Activated T-helper 2 cell treated with anti-CD3 and anti-CD28 coated beads, Interferon-gamma antibody, Interleukin-2, Interleukin-4, amounts not matched to agents 10 μg/mL and 5 μg/mL and 100 μg/mL, durations not matched to agents 14 hours and 24 hours and 36 hours (primary cell): ENCODE data around the gene DMRT2. TPM values are rescaled to one million over a fixed set of nuclear protein-coding genes. Genes with fewer than 3 reads are reported as not detected.

Experiments used
- DNase-seq: peaks from one replicate; pipeline ENCODE4 v3.0.0; 2021; ENCODE audit warnings: low spot score
- H3K27ac Mint-ChIP-seq: one replicate; pipeline ENCODE4 v1.8.0; 2021; ENCODE audit warnings: mixed read lengths
- H3K27me3 Mint-ChIP-seq: one replicate; pipeline ENCODE4 v1.8.0; 2021; ENCODE audit warnings: low read depth, mixed read lengths
- H3K36me3 Mint-ChIP-seq: one replicate; pipeline ENCODE4 v1.8.0; 2021; ENCODE audit warnings: low read depth, mixed read lengths
- H3K4me1 Mint-ChIP-seq: one replicate; pipeline ENCODE4 v1.8.0; 2021; ENCODE audit warnings: low read depth, mixed read lengths
- H3K4me3 Mint-ChIP-seq: one replicate; pipeline ENCODE4 v1.8.0; 2021; ENCODE audit warnings: low read depth, mild to moderate bottlenecking, moderate library complexity, mixed read lengths
- H3K9me3 Mint-ChIP-seq: one replicate; pipeline ENCODE4 v1.8.0; 2021; ENCODE audit warnings: mixed read lengths
- intact Hi-C: fragments of 100-400 bp; cut with micrococcal nuclease; formaldehyde crosslinking; loops from one replicate; pipeline ENCODE4 v1.15.1; 2023
- total RNA-seq: library from RNA; stranded (reverse); gene quantifications from 2 replicates; pipeline ENCODE4 v1.2.3, GENCODE V29; 2022

DMRT2 gene
- total RNA-seq, 1 donor from 2014 or later: 1.2 TPM

DNA sequence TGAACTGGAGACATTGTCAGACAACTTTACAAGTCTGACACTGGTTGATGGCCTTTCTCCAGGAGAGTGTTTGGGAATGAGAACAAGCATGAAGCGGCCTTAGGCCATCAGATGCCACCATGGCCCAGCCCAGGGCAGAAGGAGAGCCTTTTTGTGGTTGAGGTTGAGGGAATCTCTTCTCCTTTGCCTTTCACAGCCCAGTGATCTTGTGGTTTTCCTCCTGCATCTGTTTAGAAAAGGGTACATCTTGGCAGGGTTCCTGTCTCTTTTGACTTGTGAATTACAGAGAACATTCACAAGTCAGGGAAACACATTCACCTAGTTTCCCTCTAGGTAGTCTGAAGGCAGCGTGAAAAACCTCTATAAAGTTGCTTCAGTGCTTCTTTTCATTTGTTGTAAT is 27.5 kb downstream of the DMRT2 start:
- no peak for DNase-seq
- H3K4me3 Mint-ChIP-seq: no peak overlapping the region
- H3K27me3 Mint-ChIP-seq: no peaks in the 10 kb centered on the region
- H3K9me3 Mint-ChIP-seq: no peaks in the 10 kb centered on the region
- H3K36me3 Mint-ChIP-seq: no peaks in the 10 kb centered on the region
- no peak overlapping the region for H3K27ac Mint-ChIP-seq
- intact Hi-C loops: no loop called here
- H3K4me1 Mint-ChIP-seq: no peaks in the 10 kb centered on the region

DNA sequence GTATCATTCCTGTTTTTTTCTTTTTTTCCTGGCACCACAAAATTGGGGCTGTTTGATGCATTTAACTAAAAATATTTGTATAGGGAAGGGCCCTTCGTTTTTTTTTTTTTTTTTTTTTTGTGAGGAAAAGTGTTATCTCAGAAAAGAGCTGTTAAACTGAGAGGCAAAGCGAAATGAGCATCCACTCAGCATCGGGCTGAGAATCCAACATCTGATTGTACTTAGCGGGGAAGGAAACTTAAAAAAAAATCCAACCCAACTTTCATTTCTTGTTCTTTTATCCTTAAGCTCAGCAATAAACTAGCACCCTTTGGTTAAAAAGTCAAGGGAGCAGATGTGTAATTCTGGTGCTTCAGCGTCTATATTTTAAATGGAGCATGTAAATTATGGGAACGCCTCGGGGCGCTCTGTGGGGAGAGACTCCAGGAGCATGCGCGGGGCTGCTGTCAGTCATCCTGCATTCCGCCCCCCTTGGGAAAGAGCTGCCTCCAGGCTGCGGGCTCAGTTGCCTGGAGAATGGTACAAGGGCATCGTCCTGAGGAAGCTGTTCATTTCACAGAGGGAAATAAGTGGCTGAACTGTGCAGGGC is 33.3 kb downstream of the DMRT2 start:
- intact Hi-C loops: no loop called here
- peaks cover 1% of the 10 kb centered on the region for H3K4me1 Mint-ChIP-seq
- H3K27me3 Mint-ChIP-seq: peaks cover 3% of the 10 kb centered on the region
- H3K27ac Mint-ChIP-seq: no peak overlapping the region
- no peak overlapping the region for H3K4me3 Mint-ChIP-seq
- H3K36me3 Mint-ChIP-seq: no peaks in the 10 kb centered on the region
- H3K9me3 Mint-ChIP-seq: no peaks in the 10 kb centered on the region
- no peak for DNase-seq

DNA sequence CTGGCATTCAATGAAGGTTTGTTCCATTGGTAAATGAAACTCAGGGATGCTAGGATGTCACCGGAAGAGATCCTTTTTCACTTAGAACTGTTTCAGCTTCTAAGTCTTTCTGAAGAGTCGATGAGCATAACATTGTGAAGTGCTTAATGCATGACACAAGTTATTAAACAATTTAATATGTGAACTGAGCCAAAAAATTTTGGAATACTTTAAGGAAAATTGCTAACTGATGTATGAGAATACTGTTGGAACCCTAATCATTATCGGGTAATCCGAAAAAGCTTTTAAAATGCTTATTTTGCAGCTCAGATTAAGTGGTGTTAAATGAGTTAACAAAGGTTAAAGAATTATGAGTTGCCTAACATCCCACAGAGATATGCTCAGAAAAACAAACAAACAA is 34.9 kb downstream of the DMRT2 start:
- H3K4me3 Mint-ChIP-seq: no peak overlapping the region
- DNase-seq: no peak
- no peaks in the 10 kb centered on the region for H3K36me3 Mint-ChIP-seq
- no peak overlapping the region for H3K27ac Mint-ChIP-seq
- H3K9me3 Mint-ChIP-seq: no peaks in the 10 kb centered on the region
- peaks cover 1% of the 10 kb centered on the region for H3K4me1 Mint-ChIP-seq
- intact Hi-C loops: no loop called here
- peaks cover 5% of the 10 kb centered on the region for H3K27me3 Mint-ChIP-seq

DNA sequence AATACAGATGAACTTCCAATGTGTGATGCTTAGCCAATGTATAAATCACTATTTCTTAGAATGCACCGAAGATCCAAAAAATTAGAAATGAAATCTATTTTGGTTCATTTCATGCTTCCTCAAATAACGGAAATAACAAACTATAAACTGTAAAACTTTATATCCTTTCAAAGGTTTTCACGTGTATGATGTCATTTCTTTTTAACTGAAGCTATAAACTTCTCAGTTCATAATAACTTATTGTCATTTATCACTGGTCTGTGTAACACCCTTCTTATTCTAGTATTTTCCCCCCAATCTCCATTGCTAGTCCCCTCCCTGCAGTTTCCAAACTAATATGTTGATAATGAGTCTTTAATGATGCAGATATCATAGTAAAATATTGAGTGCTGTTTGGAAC is 36.4 kb downstream of the DMRT2 start:
- no peak for DNase-seq
- Mint-ChIP-seq H3K9me3 (no peaks in the 10 kb centered on the region), H3K36me3 (no peaks in the 10 kb centered on the region), H3K27ac (no peak overlapping the region), H3K4me1 (peaks cover 1% of the 10 kb centered on the region), H3K27me3 (peaks cover 5% of the 10 kb centered on the region), H3K4me3 (no peak overlapping the region)
- intact Hi-C loops: no loop called here

DNA sequence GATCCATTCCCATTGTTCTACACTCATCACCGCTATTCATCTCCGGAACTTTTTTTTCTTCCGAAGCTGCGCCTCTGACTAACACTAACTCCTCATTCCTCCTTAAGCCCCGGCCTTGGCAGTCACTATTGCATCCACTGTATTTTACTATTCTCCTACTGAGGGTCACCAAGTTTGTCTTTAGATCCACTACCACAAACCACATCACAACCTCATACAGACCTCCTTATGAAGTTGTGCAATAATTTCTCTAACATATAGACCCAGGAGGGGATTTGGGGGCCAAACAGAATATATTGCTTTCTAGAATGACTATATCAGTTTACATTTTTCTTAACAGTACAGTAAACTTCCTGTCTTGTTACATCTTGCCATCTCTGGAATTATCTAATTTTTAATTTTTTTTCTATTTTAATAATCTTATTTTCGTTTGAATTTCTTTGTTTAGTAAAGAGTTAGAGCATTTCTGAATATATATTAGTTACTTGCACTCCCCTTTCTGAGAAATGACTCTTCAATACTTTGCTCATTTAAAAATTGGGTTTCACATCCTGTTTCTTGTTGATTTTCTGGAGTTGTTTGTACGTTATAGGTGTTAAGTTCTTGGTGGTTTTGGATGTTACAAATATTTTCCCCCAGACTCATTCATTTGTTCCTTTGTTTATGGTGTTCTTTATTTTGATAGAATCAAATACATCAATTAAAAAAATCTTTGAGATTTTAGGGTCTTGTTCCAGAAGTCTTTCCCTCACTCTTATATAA is 37.1 kb downstream of the DMRT2 start:
- H3K36me3 Mint-ChIP-seq: no peaks in the 10 kb centered on the region
- no peaks in the 10 kb centered on the region for H3K9me3 Mint-ChIP-seq
- peaks cover 5% of the 10 kb centered on the region for H3K27me3 Mint-ChIP-seq
- peaks cover 1% of the 10 kb centered on the region for H3K4me1 Mint-ChIP-seq
- no peak for DNase-seq
- intact Hi-C loops: no loop called here
- H3K27ac Mint-ChIP-seq: no peak overlapping the region
- no peak overlapping the region for H3K4me3 Mint-ChIP-seq

DNA sequence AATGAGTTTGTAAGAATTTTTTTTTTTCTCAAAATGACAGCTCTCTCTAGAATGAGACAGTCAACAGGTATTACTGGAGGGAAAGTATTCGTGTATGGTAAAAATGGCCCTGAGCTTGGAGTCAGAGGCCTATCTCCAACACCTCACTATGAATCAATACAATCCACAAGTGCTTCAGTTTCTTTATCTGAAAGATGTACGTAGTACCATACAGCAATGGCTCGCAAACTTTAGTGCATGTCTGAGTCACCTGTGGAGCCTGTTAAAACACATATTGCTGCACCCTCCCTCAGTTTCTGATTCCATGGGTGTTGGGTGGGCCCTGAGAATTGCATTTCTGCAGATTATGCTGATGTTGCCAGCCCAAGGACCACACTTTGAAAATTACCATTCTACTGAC is 44.6 kb downstream of the DMRT2 start:
- Mint-ChIP-seq H3K4me3 (no peak overlapping the region), H3K27me3 (no peaks in the 10 kb centered on the region), H3K4me1 (no peaks in the 10 kb centered on the region), H3K27ac (no peak overlapping the region), H3K9me3 (no peaks in the 10 kb centered on the region), H3K36me3 (no peaks in the 10 kb centered on the region)
- intact Hi-C loops: no loop called here
- no peak for DNase-seq

DNA sequence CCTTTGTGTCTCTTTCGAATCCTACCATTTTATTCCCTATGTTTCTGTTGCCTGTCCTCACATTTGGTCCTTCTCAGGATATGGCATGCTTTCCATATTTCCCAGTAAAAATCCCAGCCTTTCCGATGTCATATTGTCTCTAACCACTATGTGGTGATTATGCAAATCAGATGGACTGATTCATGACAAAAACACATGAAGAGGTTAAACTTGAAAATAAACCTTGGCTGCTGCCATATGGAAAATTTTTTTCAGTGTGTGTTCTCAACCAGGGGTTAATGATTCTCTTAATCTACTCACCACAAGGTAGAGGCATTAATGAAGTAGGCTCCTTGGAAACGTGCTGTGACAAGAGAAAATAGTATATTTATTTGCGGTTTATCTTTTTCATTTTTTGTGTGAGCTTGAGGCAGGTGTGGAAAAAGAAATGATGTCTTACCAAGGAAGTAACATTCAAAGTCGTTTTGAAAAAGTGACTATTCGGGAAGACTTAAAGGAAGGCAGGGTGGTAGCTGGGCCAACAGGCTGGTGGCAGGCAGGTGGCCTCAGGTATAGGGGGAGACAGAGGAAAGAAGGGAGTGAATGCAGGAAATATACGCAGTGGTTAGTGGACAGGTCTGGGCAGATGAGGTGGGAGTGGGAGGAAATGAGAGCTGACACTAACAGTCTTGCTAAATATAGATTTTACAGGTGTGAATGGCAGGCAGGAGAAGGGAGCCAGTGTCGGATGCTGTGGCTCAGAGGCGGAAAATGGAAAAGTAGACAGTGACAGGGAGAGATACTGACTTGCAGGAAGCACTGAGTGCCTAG is 46.2 kb downstream of the DMRT2 start:
- intact Hi-C loops: no loop called here
- no peak for DNase-seq
- no peaks in the 10 kb centered on the region for H3K36me3 Mint-ChIP-seq
- no peak overlapping the region for H3K27ac Mint-ChIP-seq
- no peaks in the 10 kb centered on the region for H3K4me1 Mint-ChIP-seq
- H3K4me3 Mint-ChIP-seq: no peak overlapping the region
- H3K9me3 Mint-ChIP-seq: no peaks in the 10 kb centered on the region
- peaks cover 5% of the 10 kb centered on the region for H3K27me3 Mint-ChIP-seq

DNA sequence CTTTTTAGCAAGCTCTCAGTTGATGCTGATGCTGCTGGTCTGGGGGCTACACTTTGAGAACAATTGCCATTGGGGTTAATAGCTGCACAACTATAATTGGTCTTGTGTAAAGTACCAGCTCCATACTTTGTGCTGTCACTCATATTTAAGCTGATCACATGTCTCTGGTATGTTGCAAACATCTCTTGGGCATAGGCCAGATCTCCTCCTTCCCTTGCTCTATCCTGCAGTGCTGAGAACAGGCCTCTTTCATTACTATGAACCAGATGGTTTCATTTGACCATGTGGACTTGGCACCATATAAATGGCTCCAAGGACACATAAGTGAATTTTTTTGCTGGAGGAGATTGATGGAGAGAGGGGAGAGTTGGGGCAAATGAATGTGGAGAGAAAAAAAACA is 48.4 kb downstream of the DMRT2 start:
- Mint-ChIP-seq H3K4me3 (no peak overlapping the region), H3K4me1 (no peaks in the 10 kb centered on the region), H3K27ac (no peak overlapping the region), H3K9me3 (no peaks in the 10 kb centered on the region), H3K27me3 (peaks cover 9% of the 10 kb centered on the region), H3K36me3 (no peaks in the 10 kb centered on the region)
- no peak for DNase-seq
- intact Hi-C loops: no loop called here

DNA sequence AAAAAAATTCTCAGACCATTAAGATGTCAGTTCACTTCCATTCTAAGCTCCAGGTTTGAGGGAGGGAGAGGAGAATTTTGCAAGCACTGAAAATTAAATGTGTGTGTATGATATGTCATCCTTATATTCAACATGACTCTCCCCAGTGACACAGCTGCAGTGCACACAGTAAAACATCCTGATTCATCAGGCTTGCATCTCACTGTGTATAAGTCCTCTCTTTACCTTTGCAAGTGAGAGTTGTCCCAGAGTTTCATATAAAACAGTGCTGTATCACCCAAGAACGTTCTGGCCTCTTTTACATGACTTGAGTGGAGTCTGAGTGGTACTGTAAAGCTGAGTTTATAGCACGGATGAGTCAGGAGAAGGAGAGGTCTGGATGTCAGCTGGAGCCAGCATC is 50.0 kb downstream of the DMRT2 start:
- no peaks in the 10 kb centered on the region for H3K36me3 Mint-ChIP-seq
- no peaks in the 10 kb centered on the region for H3K9me3 Mint-ChIP-seq
- H3K4me3 Mint-ChIP-seq: no peak overlapping the region
- no peaks in the 10 kb centered on the region for H3K4me1 Mint-ChIP-seq
- H3K27me3 Mint-ChIP-seq: peaks cover 9% of the 10 kb centered on the region
- DNase-seq: no peak
- intact Hi-C loops: no loop called here
- no peak overlapping the region for H3K27ac Mint-ChIP-seq

DNA sequence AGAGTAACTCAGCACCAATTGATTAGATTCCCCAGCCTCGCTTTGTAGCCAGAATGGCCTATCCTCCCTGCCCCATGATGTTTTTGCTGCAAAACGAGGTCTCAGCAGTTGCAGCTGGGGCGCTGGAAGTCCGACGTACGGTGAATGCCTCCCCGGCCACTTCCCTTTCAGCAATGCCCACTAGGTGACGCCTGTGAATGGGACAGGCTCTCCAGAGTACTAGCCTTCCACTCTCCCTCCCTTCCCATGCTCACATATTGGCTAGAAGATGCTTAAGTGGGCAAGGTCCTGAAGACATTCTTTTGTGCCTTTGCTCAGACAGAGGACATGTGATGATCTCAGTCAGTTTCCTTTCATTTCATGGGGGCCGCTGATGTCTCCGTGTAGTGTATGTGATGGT is 50.8 kb downstream of the DMRT2 start:
- no peak for DNase-seq
- Mint-ChIP-seq H3K4me3 (no peak overlapping the region), H3K9me3 (no peaks in the 10 kb centered on the region), H3K4me1 (no peaks in the 10 kb centered on the region), H3K36me3 (no peaks in the 10 kb centered on the region), H3K27ac (no peak overlapping the region), H3K27me3 (peaks cover 9% of the 10 kb centered on the region)
- intact Hi-C loops: no loop called here

DNA sequence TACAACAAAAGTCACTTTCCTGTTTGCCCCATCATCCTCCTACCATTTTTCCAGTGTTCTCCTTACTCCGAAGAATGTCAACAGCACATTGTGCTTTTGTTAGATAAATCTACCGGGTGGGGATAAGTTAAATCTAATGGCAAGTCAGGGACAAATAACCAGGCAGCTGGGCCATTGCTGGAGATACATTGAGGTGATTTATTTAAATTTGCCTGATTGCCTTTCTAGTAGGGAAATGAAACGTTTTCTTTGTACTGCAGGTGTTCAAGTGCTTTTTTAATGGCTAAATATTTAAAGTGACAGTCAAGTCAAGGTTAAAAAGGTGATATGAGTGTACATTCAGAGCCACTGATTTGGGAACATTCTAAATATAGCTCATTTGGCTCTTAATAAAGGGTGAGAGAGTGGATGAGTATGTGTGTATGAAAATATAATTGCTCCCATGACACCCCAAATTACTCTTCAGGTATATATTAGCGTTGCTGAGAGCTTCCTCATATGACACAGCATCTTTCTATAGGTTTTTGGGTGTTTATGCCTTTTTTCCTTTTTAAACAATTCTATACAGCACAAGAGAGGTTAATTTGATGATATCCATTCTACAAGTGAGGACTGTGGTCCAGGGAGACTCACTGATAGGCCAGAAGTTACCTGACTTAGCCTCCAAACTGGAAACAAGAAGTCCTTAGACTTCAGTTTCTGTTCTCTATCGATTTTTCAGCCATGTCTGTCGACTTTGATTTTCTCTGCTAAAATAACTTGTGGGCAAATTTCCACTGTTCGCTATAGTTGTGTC is 51.9 kb downstream of the DMRT2 start:
- peaks cover 9% of the 10 kb centered on the region for H3K27me3 Mint-ChIP-seq

DNA sequence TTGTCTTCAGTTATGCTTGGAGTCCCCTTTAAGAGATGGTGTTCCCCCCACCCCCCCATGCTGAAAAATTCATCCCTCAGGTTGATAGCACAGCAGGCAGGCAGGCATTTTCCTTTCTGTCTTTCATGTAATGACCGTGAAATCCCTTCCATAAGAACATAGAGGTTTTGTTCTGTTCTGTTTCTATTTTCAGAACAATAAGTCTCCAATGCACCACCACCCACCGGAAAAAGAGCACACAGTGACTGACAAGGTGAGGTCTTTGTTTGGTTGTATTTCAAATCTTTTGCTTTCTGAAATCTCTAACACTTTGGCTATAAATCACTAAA is 52.4 kb downstream of the DMRT2 start:
- Mint-ChIP-seq H3K4me1 (no peaks in the 10 kb centered on the region), H3K36me3 (no peaks in the 10 kb centered on the region), H3K9me3 (no peaks in the 10 kb centered on the region), H3K27ac (no peak overlapping the region), H3K27me3 (peaks cover 9% of the 10 kb centered on the region), H3K4me3 (no peak overlapping the region)
- intact Hi-C loops: no loop called here
- no peak for DNase-seq

More for the DNA sequence above, 51.9 kb downstream of the DMRT2 start:
- H3K9me3 Mint-ChIP-seq: no peaks in the 10 kb centered on the region
- no peak for DNase-seq
- no peaks in the 10 kb centered on the region for H3K4me1 Mint-ChIP-seq
- H3K36me3 Mint-ChIP-seq: no peaks in the 10 kb centered on the region
- no peak overlapping the region for H3K27ac Mint-ChIP-seq
- intact Hi-C loops: no loop called here
- H3K4me3 Mint-ChIP-seq: no peak overlapping the region
